Stomach (tissue), 9 donors: Measurements from ENCODE around the gene TNPO3. TPM values are rescaled to one million over a fixed set of nuclear protein-coding genes. Genes with fewer than 3 reads are reported as not detected.

Experiments
- DNase-seq, 2 donors: peaks; one replicate each; pipeline versions ENCODE4 v3.0.0 to v3.0.0-alpha.2; 2013 to 2019
- H3K27ac ChIP-seq, 5 donors: fragments of 200-600 bp in 4 of 5; sonication (generic) in 4 of 5; one replicate each; pipeline ENCODE4 v1.5.1; 2013 to 2019; ENCODE audit warnings: mild to moderate bottlenecking in 1 of 5, moderate library complexity in 1 of 5
- H3K27me3 ChIP-seq, 3 donors: fragments of 200-600 bp; sonication (generic); one replicate each; pipeline ENCODE4 v1.5.1; 2017 to 2019; ENCODE audit warnings: mixed run types in 1 of 3
- H3K36me3 ChIP-seq, 4 donors: fragments of 200-600 bp; sonication (generic); 1 replicate in 3 of 4; 2 replicates in 1 of 4; pipeline ENCODE4 v1.5.1; 2016 to 2019
- H3K4me1 ChIP-seq, 4 donors: fragments of 200-600 bp; sonication (generic); one replicate each; pipeline ENCODE4 v1.5.1; 2016 to 2019
- H3K4me3 ChIP-seq, 4 donors: fragments of 200-600 bp; sonication (generic) in 3 of 4; one replicate each; pipeline ENCODE4 v1.5.1; 2016 to 2019; ENCODE audit warnings: mild to moderate bottlenecking in 1 of 4
- H3K9me3 ChIP-seq, 4 donors: fragments of 200-600 bp; sonication (generic); one replicate each; pipeline ENCODE4 v1.5.1; 2016 to 2019
- CTCF ChIP-seq, 7 experiments: fragments of 450-650 bp in 4 of 7; fragments of 200-600 bp in 3 of 7; sonication (generic) in 3 of 7; IDR thresholded peaks; one replicate each; pipeline ENCODE4 v1.5.1; 2016 to 2019; ENCODE audit warnings: antibody characterized with exemption in 7 of 7, control low read depth in 2 of 7, mild to moderate bottlenecking in 1 of 7
- EP300 ChIP-seq: sonication (generic); formaldehyde crosslinking; IDR thresholded peaks from one replicate; pipeline ENCODE4 v1.6.1; 2017; ENCODE audit warnings: antibody characterized with exemption
- POLR2A ChIP-seq, 4 donors: fragments of 450-650 bp; IDR thresholded peaks; one replicate each; pipeline ENCODE4 v1.6.1; 2016; ENCODE audit warnings: antibody characterized with exemption in 4 of 4, control low read depth in 2 of 4, mild to moderate bottlenecking in 1 of 4, moderate library complexity in 1 of 4
- POLR2AphosphoS5 ChIP-seq, 3 donors: sonication (generic); formaldehyde crosslinking; IDR thresholded peaks; one replicate each; pipeline ENCODE4 v1.6.1; 2016; ENCODE audit warnings: antibody characterized with exemption in 3 of 3
- WGBS, 5 donors: extraction: QIAGEN DNeasy Blood & Tissue Kit in 3 of 5; methylation state at CpG; one replicate each; pipeline versions ENCODE4 v1.1.5 to v1.1.7; 2013 to 2018; 5-methylcytosine and 5-hydroxymethylcytosine counted together
- intact Hi-C: fragments of 100-400 bp; cut with DNase I; formaldehyde crosslinking; loops from one replicate; pipeline ENCODE4 v1.15.1; 2023; ENCODE audit warnings: low total_unique reads
- polyA plus RNA-seq, 3 donors: library from polyadenylated mRNA; stranded (reverse); fragments of 200-250 nt; gene quantifications; one replicate each; pipeline ENCODE4 v1.2.3, GENCODE V29; 2013
- total RNA-seq, 5 donors: library from RNA; depleted of rRNA; stranded (reverse); fragments of >200 nt; gene quantifications; one replicate each; pipeline versions ENCODE4 v1.1.0 to v1.2.3, GENCODE V29; 2014 to 2016
- donor health status: healthy with polysubstance abuse.
- donor health status: Bipolar disorder and iron deficiency.
- donor health status: healthy.

The TNPO3 gene
- total and polyA plus RNA-seq, 8 donors = 10.7 to 63.8 (median 19.6) TPM

GRCh38 chr7:128928159-128928813, 126.6 kb downstream of the TNPO3 start:
- intact Hi-C loops = no loop called here
- no peak for TF ChIP-seq POLR2A (IDR thresholded peaks at IDR 0.05)
- no peak for TF ChIP-seq CTCF (IDR thresholded peaks at IDR 0.05)
- no peak for TF ChIP-seq EP300
- TF ChIP-seq POLR2AphosphoS5 (IDR thresholded peaks at IDR 0.05) = no peak
- peaks cover 0 to 6% (median 0%) of the 10 kb centered on the region in 4 donors for H3K4me1 ChIP-seq
- no peak overlapping the region for H3K4me3 ChIP-seq
- H3K9me3 ChIP-seq = no peaks in the 10 kb centered on the region
- 94 to 98% (median 97%) methylated on average over 7 to 8 of the region's 8 CpGs for WGBS, 5 donors
- no peak overlapping the region for H3K27ac ChIP-seq
- peaks cover 0 to 53% (median 0%) of the 10 kb centered on the region in 3 donors for H3K27me3 ChIP-seq
- no peak for DNase-seq
- no peaks in the 10 kb centered on the region for H3K36me3 ChIP-seq

DNA sequence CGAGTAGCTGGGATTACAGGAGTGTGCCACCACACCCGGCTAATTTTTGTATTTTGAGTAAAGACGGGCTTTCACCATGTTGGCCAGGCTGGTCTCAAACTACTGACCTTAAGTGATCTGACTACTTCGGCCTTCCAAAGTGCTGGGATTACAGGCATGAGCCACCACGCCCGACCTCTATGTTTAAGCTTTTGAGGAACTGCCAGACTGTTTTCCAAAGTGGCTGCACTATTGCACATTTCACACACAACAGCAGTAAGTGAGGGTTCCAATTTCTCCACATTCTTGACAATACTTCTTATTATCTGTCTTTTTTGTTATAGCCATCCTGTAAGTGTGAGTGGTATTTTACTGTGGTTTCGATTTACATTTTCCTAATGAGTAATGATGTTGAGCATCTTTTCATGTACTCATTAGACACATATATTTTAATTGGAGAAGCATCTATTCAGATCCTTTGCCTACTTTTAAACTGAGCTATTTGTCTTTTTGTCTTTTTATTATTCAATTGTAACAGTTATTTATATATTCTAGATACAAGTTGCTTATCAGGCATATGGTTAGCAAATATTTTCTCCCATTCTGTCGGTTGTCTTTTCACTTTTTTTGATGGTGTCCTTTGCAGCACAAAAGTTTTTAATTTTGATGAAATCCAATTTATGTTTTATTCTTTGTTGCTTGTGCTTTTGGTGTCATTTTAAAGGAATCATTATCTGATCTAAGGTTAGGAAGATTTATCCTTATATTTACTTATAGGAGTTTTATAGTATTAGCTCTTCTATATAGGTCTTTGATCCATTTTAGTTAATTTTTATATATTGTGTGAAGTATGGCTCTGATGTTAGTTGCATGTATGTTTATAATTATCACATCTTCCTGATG, 130.0 kb downstream of the TNPO3 start:
- no peak overlapping the region for H3K4me3 ChIP-seq
- no peaks in the 10 kb centered on the region for H3K9me3 ChIP-seq
- H3K36me3 ChIP-seq = no peaks in the 10 kb centered on the region
- no peaks in the 10 kb centered on the region for H3K4me1 ChIP-seq
- no peak for DNase-seq
- no peak overlapping the region for H3K27ac ChIP-seq
- WGBS, 5 donors = 63 to 75% (median 72%) methylated on average over 8 of the region's 8 CpGs
- H3K27me3 ChIP-seq = peaks cover 0 to 72% (median 0%) of the 10 kb centered on the region in 3 donors
- intact Hi-C loops = no loop called here
- TF ChIP-seq CTCF (IDR thresholded peaks at IDR 0.05) (no peak), POLR2AphosphoS5 (IDR thresholded peaks at IDR 0.05) (no peak), EP300 (no peak), POLR2A (IDR thresholded peaks at IDR 0.05) (no peak)

GRCh38 chr7:128923411-128923800, 131.5 kb downstream of the TNPO3 start:
- H3K27ac ChIP-seq = no peak overlapping the region
- TF ChIP-seq POLR2A (IDR thresholded peaks at IDR 0.05) (no peak), EP300 (no peak), CTCF (IDR thresholded peaks at IDR 0.05) (no peak), POLR2AphosphoS5 (IDR thresholded peaks at IDR 0.05) (no peak)
- H3K36me3 ChIP-seq = no peaks in the 10 kb centered on the region
- no peaks in the 10 kb centered on the region for H3K9me3 ChIP-seq
- 72 to 78% (median 77%) methylated on average over 3 to 5 of the region's 5 CpGs for WGBS, 5 donors
- peak in 1 of 2 donors; percentile 1 for DNase-seq
- no peak overlapping the region for H3K4me3 ChIP-seq
- peaks cover 0 to 68% (median 0%) of the 10 kb centered on the region in 3 donors for H3K27me3 ChIP-seq
- no peaks in the 10 kb centered on the region for H3K4me1 ChIP-seq
- intact Hi-C loops = no loop called here

DNA sequence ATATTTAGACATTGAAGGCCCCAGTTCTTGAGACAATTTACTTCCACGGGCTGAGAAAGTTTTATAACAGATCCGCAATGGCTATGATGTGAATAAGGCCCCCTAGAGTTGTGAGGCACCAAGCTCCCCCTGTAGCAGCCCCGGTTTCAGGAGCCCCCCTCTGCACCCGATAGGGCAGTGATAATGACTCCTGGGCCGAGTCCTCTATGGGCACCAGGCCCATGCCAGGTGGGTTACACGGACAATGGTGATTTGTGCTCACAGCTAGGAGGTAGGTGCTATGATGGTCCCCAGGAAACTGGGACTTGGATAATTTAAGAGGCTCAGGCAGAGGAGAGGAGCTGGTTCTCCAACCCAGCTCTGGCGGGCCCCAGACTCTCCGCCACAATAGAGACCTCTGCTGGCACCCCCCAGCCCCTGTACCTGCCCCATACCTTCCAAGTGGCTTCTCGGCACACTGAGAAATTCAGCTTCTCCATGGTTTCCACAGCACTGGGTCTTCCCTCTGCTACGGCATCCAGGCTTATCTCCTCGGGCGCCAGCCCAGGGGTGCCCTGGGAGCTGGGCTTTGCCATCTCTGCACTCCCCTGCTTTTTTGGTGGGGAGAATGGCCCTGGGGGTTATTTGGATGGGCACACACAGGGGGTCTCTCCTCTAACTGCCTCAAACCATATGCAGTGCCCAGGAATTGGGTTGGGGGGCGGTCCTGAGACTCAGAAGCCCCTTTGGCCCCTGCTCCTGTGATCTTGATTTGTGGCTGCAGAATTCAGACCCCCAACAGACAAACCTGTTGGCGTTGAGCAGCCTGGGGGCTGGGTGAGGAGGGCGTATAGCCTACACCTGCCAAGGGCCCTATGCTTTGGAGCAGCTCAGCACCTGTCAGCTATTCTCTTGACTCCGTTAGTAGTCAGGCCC, 132.2 kb downstream of the TNPO3 start:
- no peaks in the 10 kb centered on the region for H3K4me1 ChIP-seq
- DNase-seq = no peak
- H3K4me3 ChIP-seq = no peak overlapping the region
- H3K36me3 ChIP-seq = no peaks in the 10 kb centered on the region
- intact Hi-C loops = no loop called here
- H3K27ac ChIP-seq = no peak overlapping the region
- TF ChIP-seq EP300 (no peak), POLR2AphosphoS5 (IDR thresholded peaks at IDR 0.05) (no peak), CTCF (IDR thresholded peaks at IDR 0.05) (no peak), POLR2A (IDR thresholded peaks at IDR 0.05) (no peak)
- 76 to 82% (median 79%) methylated on average over 12 to 16 of the region's 16 CpGs for WGBS, 5 donors
- no peaks in the 10 kb centered on the region for H3K9me3 ChIP-seq
- peaks cover 0 to 68% (median 0%) of the 10 kb centered on the region in 3 donors for H3K27me3 ChIP-seq
